WTC11 (cell line): Measurements from ENCODE around the gene NCSTN. TPM values are rescaled to one million over a fixed set of nuclear protein-coding genes. Genes with fewer than 3 reads are reported as not detected.

Experiments used
- ATAC-seq: fragments of 200-7000 bp; cut with Tn5 transposase; 2 replicates; pipeline ENCODE4 v1.10.0; 2021; ENCODE audit warnings: mild to moderate bottlenecking, moderate library complexity
- CTCF ChIA-PET: fragments of 300-600 bp; sonication (Branson Sonifier 250); formaldehyde crosslinking; loops from one replicate; lab custom pipeline; 2021; ENCODE audit warnings: antibody characterized with exemption; lab: Charles Lee
- POLR2A ChIA-PET: fragments of 350-600 bp; sonication (Branson Sonifier 250); formaldehyde crosslinking; loops from one replicate; lab custom pipeline; 2021; ENCODE audit warnings: antibody characterized with exemption; lab: Charles Lee
- DNase-seq: peaks from one replicate; pipeline ENCODE4 v3.0.0; 2021; ENCODE audit warnings: low spot score
- H3K27ac Mint-ChIP-seq: 2 replicates; pipeline ENCODE4 v1.8.0; 2021; ENCODE audit warnings: mixed read lengths
- H3K27me3 Mint-ChIP-seq: 2 replicates; pipeline ENCODE4 v1.8.0; 2021; ENCODE audit warnings: low read depth, mild to moderate bottlenecking, moderate library complexity, mixed read lengths
- H3K36me3 Mint-ChIP-seq: 2 replicates; pipeline ENCODE4 v1.8.0; 2021; ENCODE audit warnings: mixed read lengths
- H3K4me1 Mint-ChIP-seq: 2 replicates; pipeline ENCODE4 v1.8.0; 2022; ENCODE audit warnings: mixed read lengths
- H3K4me3 Mint-ChIP-seq: 2 replicates; pipeline ENCODE4 v1.8.0; 2021; ENCODE audit warnings: mild to moderate bottlenecking, moderate library complexity, mixed read lengths
- H3K9me3 Mint-ChIP-seq: 2 replicates; pipeline ENCODE4 v1.8.0; 2021; ENCODE audit warnings: mixed read lengths
- CBFB ChIP-seq: sonication (generic); formaldehyde crosslinking; IDR thresholded peaks from 2 replicates; pipeline ENCODE4 v1.8.1; 2022; ENCODE audit warnings: mild to moderate bottlenecking, low read depth, missing genetic modification reagents
- E2F4 ChIP-seq: sonication (generic); formaldehyde crosslinking; IDR thresholded peaks from 2 replicates; pipeline ENCODE4 v1.8.1; 2022; ENCODE audit warnings: low read depth, mild to moderate bottlenecking, moderate library complexity, missing genetic modification reagents, borderline replicate concordance
- ELF4 ChIP-seq: sonication (generic); formaldehyde crosslinking; IDR thresholded peaks from 2 replicates; pipeline ENCODE4 v1.8.1; 2022; ENCODE audit warnings: low read depth, mild to moderate bottlenecking, moderate library complexity, missing genetic modification reagents
- GRHL2 ChIP-seq: fragments of 250-450 bp; sonication (Bioruptor Pico); IDR thresholded peaks from 2 replicates; pipeline ENCODE4 v1.8.0; 2022; ENCODE audit warnings: mild to moderate bottlenecking, moderate library complexity; ENCODE audit not compliant: insufficient replicate concordance, severe bottlenecking
- GTF2I ChIP-seq: fragments of 250-450 bp; sonication (Bioruptor Pico); conservative IDR thresholded peaks from 2 replicates; pipeline ENCODE4 v1.4.0; 2021; ENCODE audit warnings: mild to moderate bottlenecking
- KAT7 ChIP-seq: sonication (generic); formaldehyde crosslinking; IDR thresholded peaks from 2 replicates; pipeline ENCODE4 v1.8.1; 2023; ENCODE audit warnings: missing genetic modification reagents, mild to moderate bottlenecking, borderline replicate concordance
- NFE2L1 ChIP-seq: sonication (generic); formaldehyde crosslinking; IDR thresholded peaks from 2 replicates; pipeline ENCODE4 v1.8.1; 2023; ENCODE audit warnings: missing genetic modification reagents
- NR1H2 ChIP-seq: sonication (generic); formaldehyde crosslinking; IDR thresholded peaks from 2 replicates; pipeline ENCODE4 v1.9.0; 2021; ENCODE audit warnings: mild to moderate bottlenecking, moderate library complexity, missing genetic modification reagents
- SMAD3 ChIP-seq: sonication (generic); formaldehyde crosslinking; IDR thresholded peaks from 2 replicates; pipeline ENCODE4 v1.8.0; 2022; ENCODE audit warnings: missing genetic modification reagents, mild to moderate bottlenecking, borderline replicate concordance
- ZNF219 ChIP-seq: sonication (generic); formaldehyde crosslinking; IDR thresholded peaks from 2 replicates; pipeline ENCODE4 v1.8.0; 2023; ENCODE audit warnings: missing genetic modification reagents, mild to moderate bottlenecking, borderline replicate concordance
- ZNF317 ChIP-seq: sonication (generic); formaldehyde crosslinking; IDR thresholded peaks from 2 replicates; pipeline ENCODE4 v1.8.1; 2023; ENCODE audit warnings: low read depth, mild to moderate bottlenecking, moderate library complexity, missing genetic modification reagents, borderline replicate concordance
- ZNF396 ChIP-seq: fragments of 250-450 bp; sonication (Bioruptor Pico); IDR thresholded peaks from 2 replicates; pipeline ENCODE4 v1.8.0; 2021; ENCODE audit warnings: mild to moderate bottlenecking, moderate library complexity, borderline replicate concordance
- ZNF425 ChIP-seq: fragments of 250-450 bp; sonication (Bioruptor Pico); conservative IDR thresholded peaks from 2 replicates; pipeline ENCODE4 v1.9.0; 2021; ENCODE audit warnings: mild to moderate bottlenecking
- total RNA-seq: library from RNA; stranded (reverse); gene quantifications from 3 replicates; pipeline ENCODE4 v1.2.3, GENCODE V29; 2021
- TF ChIP-seq, protein P1 (sequence below): sonication (generic); formaldehyde crosslinking; IDR thresholded peaks from 2 replicates; pipeline ENCODE4 v1.8.1; 2022; ENCODE audit warnings: low read depth, missing genetic modification reagents, borderline replicate concordance
- TF ChIP-seq, protein P2 (sequence below): sonication (generic); formaldehyde crosslinking; IDR thresholded peaks from 2 replicates; pipeline ENCODE4 v1.8.1; 2022; ENCODE audit warnings: mild to moderate bottlenecking, moderate library complexity, missing genetic modification reagents
- TF ChIP-seq, protein P3 (sequence below): sonication (generic); formaldehyde crosslinking; conservative IDR thresholded peaks from 2 replicates; pipeline ENCODE4 v1.8.1; 2022; ENCODE audit warnings: mild to moderate bottlenecking, missing genetic modification reagents
- TF ChIP-seq, protein P4 (sequence below): fragments of 200-600 bp; IDR thresholded peaks from 2 replicates; pipeline ENCODE4 v1.8.0; 2022; ENCODE audit warnings: antibody characterized with exemption
- TF ChIP-seq, protein P5 (sequence below): sonication (generic); formaldehyde crosslinking; IDR thresholded peaks from 2 replicates; pipeline ENCODE4 v1.8.0; 2022; ENCODE audit warnings: mild to moderate bottlenecking, missing genetic modification reagents

NCSTN gene
- total RNA-seq, 1 experiment from 2014 or later, result 72.7 TPM

- TF ChIP-seq ZNF425 (CRISPR knock-in tag), result no peak
Measured at GRCh38 chr1:160322831-160323230, 20.4 kb upstream of the NCSTN start (continued).

DNA sequence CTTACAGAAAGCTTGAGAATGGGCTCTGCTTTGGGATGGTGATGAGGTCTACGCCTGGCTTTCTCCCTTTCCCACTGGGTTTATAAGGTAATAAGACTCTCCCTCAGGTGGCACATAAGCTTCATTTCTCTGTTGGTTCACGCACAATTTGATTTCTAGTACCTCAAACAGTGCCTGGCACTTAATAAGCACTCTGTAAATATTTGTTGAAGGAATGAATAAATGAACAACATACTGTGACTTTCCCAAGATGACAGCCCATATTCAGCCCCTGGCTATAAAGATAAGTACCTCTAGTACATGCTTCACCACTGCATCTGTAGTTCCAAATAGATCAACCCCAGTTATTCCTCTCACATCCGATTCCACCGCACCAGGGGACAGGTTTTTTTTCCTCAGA is 17.9 kb upstream of the NCSTN start:
- no peak for TF ChIP-seq ZNF425 (CRISPR knock-in tag)
- TF ChIP-seq ZNF317 (CRISPR knock-in tag), result no peak
- H3K4me3 Mint-ChIP-seq, result no peak overlapping the region
- H3K27ac Mint-ChIP-seq, result no peak overlapping the region
- no peaks in the 10 kb centered on the region for H3K4me1 Mint-ChIP-seq
- POLR2A ChIA-PET, result no interaction called here
- CTCF ChIA-PET, result interaction anchor here (0.7 kb wide), 1 partner anchor 96 kb away, joined by 4 read pairs; no protein-coding TSS in a partner anchor
- peaks cover 66% of the 10 kb centered on the region for H3K36me3 Mint-ChIP-seq
- H3K27me3 Mint-ChIP-seq, result no peaks in the 10 kb centered on the region
- no peak for DNase-seq
- ATAC-seq, result no peak
- H3K9me3 Mint-ChIP-seq, result no peaks in the 10 kb centered on the region

- Mint-ChIP-seq H3K27ac (no peak overlapping the region), H3K9me3 (no peaks in the 10 kb centered on the region), H3K27me3 (no peaks in the 10 kb centered on the region), H3K4me1 (no peaks in the 10 kb centered on the region), H3K36me3 (peaks cover 70% of the 10 kb centered on the region), H3K4me3 (no peak overlapping the region)
- POLR2A ChIA-PET, result no interaction called here
- TF ChIP-seq, protein P1, sequence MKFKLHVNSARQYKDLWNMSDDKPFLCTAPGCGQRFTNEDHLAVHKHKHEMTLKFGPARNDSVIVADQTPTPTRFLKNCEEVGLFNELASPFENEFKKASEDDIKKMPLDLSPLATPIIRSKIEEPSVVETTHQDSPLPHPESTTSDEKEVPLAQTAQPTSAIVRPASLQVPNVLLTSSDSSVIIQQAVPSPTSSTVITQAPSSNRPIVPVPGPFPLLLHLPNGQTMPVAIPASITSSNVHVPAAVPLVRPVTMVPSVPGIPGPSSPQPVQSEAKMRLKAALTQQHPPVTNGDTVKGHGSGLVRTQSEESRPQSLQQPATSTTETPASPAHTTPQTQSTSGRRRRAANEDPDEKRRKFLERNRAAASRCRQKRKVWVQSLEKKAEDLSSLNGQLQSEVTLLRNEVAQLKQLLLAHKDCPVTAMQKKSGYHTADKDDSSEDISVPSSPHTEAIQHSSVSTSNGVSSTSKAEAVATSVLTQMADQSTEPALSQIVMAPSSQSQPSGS (CRISPR knock-in tag), result no peak
- no peak for TF ChIP-seq ELF4
- no peak for TF ChIP-seq GRHL2 (CRISPR knock-in tag)
- no peak for TF ChIP-seq ZNF396 (CRISPR knock-in tag)
- TF ChIP-seq, protein P2, sequence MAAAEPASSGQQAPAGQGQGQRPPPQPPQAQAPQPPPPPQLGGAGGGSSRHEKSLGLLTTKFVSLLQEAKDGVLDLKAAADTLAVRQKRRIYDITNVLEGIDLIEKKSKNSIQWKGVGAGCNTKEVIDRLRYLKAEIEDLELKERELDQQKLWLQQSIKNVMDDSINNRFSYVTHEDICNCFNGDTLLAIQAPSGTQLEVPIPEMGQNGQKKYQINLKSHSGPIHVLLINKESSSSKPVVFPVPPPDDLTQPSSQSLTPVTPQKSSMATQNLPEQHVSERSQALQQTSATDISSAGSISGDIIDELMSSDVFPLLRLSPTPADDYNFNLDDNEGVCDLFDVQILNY (CRISPR knock-in tag), result no peak
- no peak for TF ChIP-seq CBFB (CRISPR knock-in tag)
- ATAC-seq (no peak), DNase-seq (no peak)
- CTCF ChIA-PET, result no interaction called here
Measured at GRCh38 chr1:160326418-160326817, 16.8 kb upstream of the NCSTN start.

GRCh38 chr1:160328184-160328583 is 15.0 kb upstream of the NCSTN start:
- DNase-seq, result no peak
- Mint-ChIP-seq H3K4me1 (no peaks in the 10 kb centered on the region), H3K27ac (no peak overlapping the region), H3K9me3 (no peaks in the 10 kb centered on the region), H3K4me3 (no peak overlapping the region), H3K27me3 (no peaks in the 10 kb centered on the region), H3K36me3 (peaks cover 69% of the 10 kb centered on the region)
- POLR2A ChIA-PET, result no interaction called here
- no peak for ATAC-seq
- CTCF ChIA-PET, result interaction anchor here (1.0 to 1.5 kb wide), 3 partner anchors 26 to 76 kb away, joined by 3 to 4 read pairs (median 3); no protein-coding TSS in a partner anchor
- TF ChIP-seq ZNF219 (CRISPR knock-in tag), result no peak
- TF ChIP-seq NFE2L1, result no peak
- TF ChIP-seq, protein P3, sequence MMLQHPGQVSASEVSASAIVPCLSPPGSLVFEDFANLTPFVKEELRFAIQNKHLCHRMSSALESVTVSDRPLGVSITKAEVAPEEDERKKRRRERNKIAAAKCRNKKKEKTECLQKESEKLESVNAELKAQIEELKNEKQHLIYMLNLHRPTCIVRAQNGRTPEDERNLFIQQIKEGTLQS (CRISPR knock-in tag), result no peak
- TF ChIP-seq, protein P4, sequence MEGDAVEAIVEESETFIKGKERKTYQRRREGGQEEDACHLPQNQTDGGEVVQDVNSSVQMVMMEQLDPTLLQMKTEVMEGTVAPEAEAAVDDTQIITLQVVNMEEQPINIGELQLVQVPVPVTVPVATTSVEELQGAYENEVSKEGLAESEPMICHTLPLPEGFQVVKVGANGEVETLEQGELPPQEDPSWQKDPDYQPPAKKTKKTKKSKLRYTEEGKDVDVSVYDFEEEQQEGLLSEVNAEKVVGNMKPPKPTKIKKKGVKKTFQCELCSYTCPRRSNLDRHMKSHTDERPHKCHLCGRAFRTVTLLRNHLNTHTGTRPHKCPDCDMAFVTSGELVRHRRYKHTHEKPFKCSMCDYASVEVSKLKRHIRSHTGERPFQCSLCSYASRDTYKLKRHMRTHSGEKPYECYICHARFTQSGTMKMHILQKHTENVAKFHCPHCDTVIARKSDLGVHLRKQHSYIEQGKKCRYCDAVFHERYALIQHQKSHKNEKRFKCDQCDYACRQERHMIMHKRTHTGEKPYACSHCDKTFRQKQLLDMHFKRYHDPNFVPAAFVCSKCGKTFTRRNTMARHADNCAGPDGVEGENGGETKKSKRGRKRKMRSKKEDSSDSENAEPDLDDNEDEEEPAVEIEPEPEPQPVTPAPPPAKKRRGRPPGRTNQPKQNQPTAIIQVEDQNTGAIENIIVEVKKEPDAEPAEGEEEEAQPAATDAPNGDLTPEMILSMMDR, result no peak
- TF ChIP-seq NR1H2 (CRISPR knock-in tag), result no peak
- TF ChIP-seq SMAD3 (CRISPR knock-in tag), result no peak
- no peak for TF ChIP-seq E2F4
- TF ChIP-seq, protein P5, sequence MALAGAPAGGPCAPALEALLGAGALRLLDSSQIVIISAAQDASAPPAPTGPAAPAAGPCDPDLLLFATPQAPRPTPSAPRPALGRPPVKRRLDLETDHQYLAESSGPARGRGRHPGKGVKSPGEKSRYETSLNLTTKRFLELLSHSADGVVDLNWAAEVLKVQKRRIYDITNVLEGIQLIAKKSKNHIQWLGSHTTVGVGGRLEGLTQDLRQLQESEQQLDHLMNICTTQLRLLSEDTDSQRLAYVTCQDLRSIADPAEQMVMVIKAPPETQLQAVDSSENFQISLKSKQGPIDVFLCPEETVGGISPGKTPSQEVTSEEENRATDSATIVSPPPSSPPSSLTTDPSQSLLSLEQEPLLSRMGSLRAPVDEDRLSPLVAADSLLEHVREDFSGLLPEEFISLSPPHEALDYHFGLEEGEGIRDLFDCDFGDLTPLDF, result no peak
- TF ChIP-seq GTF2I (CRISPR knock-in tag), result no peak
- TF ChIP-seq KAT7 (CRISPR knock-in tag), result no peak
